HCT116 (cell line): Measurements from ENCODE around the gene CDH13. TPM values are rescaled to one million over a fixed set of nuclear protein-coding genes. Genes with fewer than 3 reads are reported as not detected.

Experiments
- ATAC-seq: fragments of 200-7000 bp; cut with Tn5 transposase; 2 replicates; pipeline ENCODE4 v1.9.1; 2020; ENCODE audit warnings: mild to moderate bottlenecking, moderate library complexity
- BruUV-seq: library from RNA; stranded (reverse); fragments of 400-500 nt; replicated peaks from 2 replicates; lab custom pipeline; 2021; lab: Mats Ljungman, UMichigan
- CTCF ChIA-PET: fragments of 300-600 bp; sonication (Branson Sonifier 250); formaldehyde crosslinking; loops from one replicate; lab custom pipeline; 2021; ENCODE audit warnings: antibody characterized with exemption; lab: Charles Lee
- POLR2A ChIA-PET: fragments of 300-600, 350-600 bp; sonication (Branson Sonifier 250); formaldehyde crosslinking; loops from one replicate; lab custom pipeline; 2021; ENCODE audit warnings: antibody characterized with exemption; lab: Charles Lee
- RAD21 ChIA-PET, 2 experiments: fragments of 300-600 bp; sonication (Branson Sonifier 250); formaldehyde crosslinking; loops; one replicate each; lab custom pipeline; 2023; ENCODE audit warnings: low total read pairs in 2 of 2; ENCODE audit not compliant: uncharacterized antibody in 2 of 2, unreplicated experiment in 2 of 2, low non-redundant PET in 1 of 2; lab: Charles Lee
- DNase-seq: peaks from one replicate; pipeline ENCODE4 v3.0.0-alpha.2; 2010; ENCODE audit warnings: low read depth, low spot score
- H2AFZ ChIP-seq: fragments of 200-600 bp; shearing (Covaris generic), sonication (generic); 2 replicates; pipeline ENCODE4 v1.6.1; 2017; ENCODE audit warnings: low read depth, mixed run types, mixed read lengths, antibody characterized with exemption, low read length; ENCODE audit not compliant: poor library complexity, severe bottlenecking
- H3K27ac ChIP-seq: 2 replicates; pipeline ENCODE4 v1.5.1; 2012; ENCODE audit warnings: low read depth, low read length
- H3K27me3 ChIP-seq: fragments of 200-600 bp; sonication (generic); 2 replicates; pipeline ENCODE4 v1.6.1; 2016; ENCODE audit warnings: mixed run types, low read length, mixed read lengths; ENCODE audit not compliant: insufficient read depth
- H3K36me3 ChIP-seq, 2 experiments: fragments of 200-500 bp in 1 of 2; fragments of 200-600 bp in 1 of 2; sonication (Bioruptor generic) in 1 of 2; sonication (generic) in 1 of 2; 2 replicates each; pipeline versions ENCODE4 v1.5.1 to v1.6.1; 2014 to 2016; ENCODE audit warnings: low read length in 2 of 2, inconsistent platforms in 1 of 2, mixed read lengths in 1 of 2, mixed run types in 1 of 2; ENCODE audit not compliant: insufficient read depth in 2 of 2, control insufficient read depth in 1 of 2
- H3K4me1 ChIP-seq, 2 experiments: fragments of 200-600 bp in 1 of 2; sonication (generic) in 1 of 2; 2 replicates each; pipeline versions ENCODE4 v1.5.1 to v1.6.1; 2012 to 2017; ENCODE audit warnings: low read length in 2 of 2, inconsistent platforms in 1 of 2, mild to moderate bottlenecking in 1 of 2, mixed read lengths in 1 of 2, mixed run types in 1 of 2, moderate library complexity in 1 of 2; ENCODE audit not compliant: insufficient read depth in 2 of 2, control insufficient read depth in 1 of 2
- H3K4me2 ChIP-seq: fragments of 200-600 bp; sonication (generic); 2 replicates; pipeline ENCODE4 v1.6.1; 2017; ENCODE audit warnings: mixed run types, low read length, mixed read lengths
- H3K4me3 ChIP-seq, 2 experiments: fragments of 200-600 bp in 1 of 2; sonication (generic) in 1 of 2; replicated peaks in 1 of 2; 2 replicates each; pipeline ENCODE4 v1.5.1; 2011 to 2016; ENCODE audit warnings: low read length in 2 of 2, control low read depth in 1 of 2, low read depth in 1 of 2, mild to moderate bottlenecking in 1 of 2, mixed read lengths in 1 of 2, mixed run types in 1 of 2
- H3K79me2 ChIP-seq: fragments of 200-600 bp; sonication (generic); 2 replicates; pipeline ENCODE4 v1.6.1; 2017; ENCODE audit warnings: mild to moderate bottlenecking, mixed run types, low read length, moderate library complexity, mixed read lengths; ENCODE audit not compliant: insufficient read depth
- H3K9ac ChIP-seq: fragments of 200-600 bp; sonication (generic); 2 replicates; pipeline ENCODE4 v1.6.1; 2016; ENCODE audit warnings: low read length, mixed read lengths
- H3K9me2 ChIP-seq: fragments of 200-600 bp; sonication (generic), shearing (Covaris generic); 2 replicates; pipeline ENCODE4 v1.6.1; 2017; ENCODE audit warnings: mixed run types, mild to moderate bottlenecking, moderate library complexity; ENCODE audit not compliant: insufficient read depth
- H3K9me3 ChIP-seq, 2 experiments: fragments of 200-500 bp in 1 of 2; fragments of 200-600 bp in 1 of 2; sonication (Bioruptor generic) in 1 of 2; sonication (generic) in 1 of 2; 2 replicates each; pipeline ENCODE4 v1.6.1; 2014 to 2017; ENCODE audit warnings: low read length in 2 of 2, mixed read lengths in 2 of 2, inconsistent platforms in 1 of 2, low read depth in 1 of 2, mild to moderate bottlenecking in 1 of 2, mixed run types in 1 of 2, moderate library complexity in 1 of 2; ENCODE audit not compliant: control insufficient read depth in 1 of 2, insufficient read depth in 1 of 2
- H4K20me1 ChIP-seq: fragments of 200-600 bp; sonication (generic), shearing (Covaris generic); 2 replicates; pipeline ENCODE4 v1.6.1; 2017; ENCODE audit warnings: mixed run types, mild to moderate bottlenecking, moderate library complexity; ENCODE audit not compliant: insufficient read depth
- CBX3 ChIP-seq: IDR thresholded peaks from 2 replicates; pipeline ENCODE4 v1.6.1; 2012; ENCODE audit warnings: low read depth
- CEBPB ChIP-seq: IDR thresholded peaks from 2 replicates; pipeline ENCODE4 v1.6.1; 2012; ENCODE audit warnings: low read depth
- CTCF ChIP-seq, 3 experiments: fragments of 200-600 bp in 1 of 3; sonication (generic) in 1 of 3; IDR thresholded peaks in 2 of 3; conservative IDR thresholded peaks in 1 of 3; 2 replicates each; pipeline ENCODE4 v1.5.1; 2012 to 2017; ENCODE audit warnings: low read depth in 2 of 3, low read length in 2 of 3, antibody characterized with exemption in 1 of 3, borderline replicate concordance in 1 of 3, control low read depth in 1 of 3, mild to moderate bottlenecking in 1 of 3, mixed read lengths in 1 of 3, mixed run types in 1 of 3, moderate library complexity in 1 of 3; ENCODE audit not compliant: insufficient read depth in 1 of 3
- EZH2phosphoT487 ChIP-seq: fragments of 200-600 bp; IDR thresholded peaks from 2 replicates; pipeline ENCODE4 v1.6.1; 2018; ENCODE audit warnings: antibody characterized with exemption, borderline replicate concordance
- FOSL1 ChIP-seq: IDR thresholded peaks from 2 replicates; pipeline ENCODE4 v1.6.1; 2012; ENCODE audit warnings: low read depth
- JUND ChIP-seq: IDR thresholded peaks from 2 replicates; pipeline ENCODE4 v1.6.1; 2012
- POLR2A ChIP-seq: IDR thresholded peaks from 2 replicates; pipeline ENCODE4 v1.7.0; 2011; ENCODE audit warnings: borderline replicate concordance; ENCODE audit not compliant: insufficient read depth, insufficient read length; ENCODE audit errors: extremely low read depth
- POLR2AphosphoS5 ChIP-seq: IDR thresholded peaks from 2 replicates; pipeline ENCODE4 v1.6.1; 2011; ENCODE audit warnings: mild to moderate bottlenecking, low read depth, low read length, moderate library complexity
- SIN3A ChIP-seq: IDR thresholded peaks from 2 replicates; pipeline ENCODE4 v1.6.1; 2012; ENCODE audit warnings: low read depth
- SRF ChIP-seq: IDR thresholded peaks from 2 replicates; pipeline ENCODE4 v1.6.1; 2012; ENCODE audit warnings: low read depth
- YY1 ChIP-seq: IDR thresholded peaks from 2 replicates; pipeline ENCODE4 v1.6.1; 2011; ENCODE audit warnings: low read length, low read depth, moderate library complexity, mild to moderate bottlenecking; ENCODE audit not compliant: insufficient replicate concordance; ENCODE audit errors: extremely low read depth
- ZFX ChIP-seq: fragments of 450-650 bp; IDR thresholded peaks from 2 replicates; pipeline ENCODE4 v1.6.1; 2017
- intact Hi-C: fragments of 100-400 bp; cut with micrococcal nuclease; formaldehyde crosslinking; loops from 2 replicates; pipeline ENCODE4 v1.10.0; 2022
- total RNA-seq: library from RNA; stranded (reverse); gene quantifications from one replicate; pipeline ENCODE4 v1.2.1, GENCODE V29; 2021; ENCODE audit not compliant: unreplicated experiment
- TF ChIP-seq, protein P1 (sequence below): IDR thresholded peaks from 2 replicates; pipeline ENCODE4 v1.6.1; 2012

CDH13 gene
- total RNA-seq, 1 experiment from 2014 or later: not detected

DNA sequence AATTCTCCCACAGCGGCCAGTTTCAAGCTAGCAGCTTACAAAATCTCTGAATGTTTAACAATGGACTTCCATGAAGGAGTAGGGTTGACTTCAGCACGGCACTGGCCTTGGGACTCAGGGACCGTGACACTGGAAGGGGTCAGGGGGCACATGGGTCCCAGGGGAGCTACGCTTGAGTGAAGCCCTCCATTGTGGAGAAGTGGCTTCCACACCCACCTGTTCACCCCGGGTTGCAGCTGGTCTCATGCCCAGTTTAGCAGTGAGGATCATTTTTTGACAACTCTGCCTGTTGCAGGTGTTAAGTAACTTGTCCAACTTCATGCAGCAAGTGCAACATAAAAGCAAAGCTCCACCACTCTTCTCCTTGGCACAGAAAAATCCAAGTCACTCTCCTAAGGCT, 510.2 kb downstream of the CDH13 start:
- no peak for DNase-seq
- H2AFZ ChIP-seq: no peak overlapping the region
- ChIA-PET POLR2A (no interaction called here), CTCF (no interaction called here), RAD21 (no interaction called here)
- BruUV-seq: no TSS peak
- H3K9ac ChIP-seq: no peak overlapping the region
- no peak overlapping the region for H3K4me3 ChIP-seq
- intact Hi-C loops: no loop called here
- ATAC-seq: no peak
- H3K27ac ChIP-seq: no peak overlapping the region
- H3K4me2 ChIP-seq: no peak overlapping the region
- no peaks in the 10 kb centered on the region for H3K4me1 ChIP-seq
- no peaks in the 10 kb centered on the region for H3K79me2 ChIP-seq
- TF ChIP-seq SRF (no peak), YY1 (no peak), POLR2A (no peak), EZH2phosphoT487 (no peak), CTCF (IDR thresholded peaks at IDR 0.05 in 2 of 3, conservative IDR thresholded peaks at IDR 0.05 in 1 of 3; ENCODE audit: borderline replicate concordance in 1 of 3, insufficient read depth in 1 of 3, low read depth in 2 of 3, low read length in 2 of 3) (no peak), ZFX (no peak), SIN3A (no peak), CBX3 (no peak), CEBPB (no peak), JUND (no peak), FOSL1 (no peak), POLR2AphosphoS5 (no peak)
- TF ChIP-seq, protein P1, sequence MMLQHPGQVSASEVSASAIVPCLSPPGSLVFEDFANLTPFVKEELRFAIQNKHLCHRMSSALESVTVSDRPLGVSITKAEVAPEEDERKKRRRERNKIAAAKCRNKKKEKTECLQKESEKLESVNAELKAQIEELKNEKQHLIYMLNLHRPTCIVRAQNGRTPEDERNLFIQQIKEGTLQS: no peak
- no peaks in the 10 kb centered on the region for H3K27me3 ChIP-seq
- peaks cover 16 to 17% of the 10 kb centered on the region in 2 experiments; a peak in 2 of 4 replicates for H3K9me3 ChIP-seq
- H3K36me3 ChIP-seq: no peaks in the 10 kb centered on the region
- H4K20me1 ChIP-seq: no peaks in the 10 kb centered on the region
- H3K9me2 ChIP-seq: no peaks in the 10 kb centered on the region
